GM19193 (cell line): ENCODE measurements around the gene SUN1.

Source experiments
- POLR2A ChIP-seq: IDR thresholded peaks from 4 replicates; pipeline ENCODE4 v1.6.1; 2011; ENCODE audit not compliant: insufficient read depth, insufficient read length; ENCODE audit errors: extremely low read depth

SUN1 gene, protein sequence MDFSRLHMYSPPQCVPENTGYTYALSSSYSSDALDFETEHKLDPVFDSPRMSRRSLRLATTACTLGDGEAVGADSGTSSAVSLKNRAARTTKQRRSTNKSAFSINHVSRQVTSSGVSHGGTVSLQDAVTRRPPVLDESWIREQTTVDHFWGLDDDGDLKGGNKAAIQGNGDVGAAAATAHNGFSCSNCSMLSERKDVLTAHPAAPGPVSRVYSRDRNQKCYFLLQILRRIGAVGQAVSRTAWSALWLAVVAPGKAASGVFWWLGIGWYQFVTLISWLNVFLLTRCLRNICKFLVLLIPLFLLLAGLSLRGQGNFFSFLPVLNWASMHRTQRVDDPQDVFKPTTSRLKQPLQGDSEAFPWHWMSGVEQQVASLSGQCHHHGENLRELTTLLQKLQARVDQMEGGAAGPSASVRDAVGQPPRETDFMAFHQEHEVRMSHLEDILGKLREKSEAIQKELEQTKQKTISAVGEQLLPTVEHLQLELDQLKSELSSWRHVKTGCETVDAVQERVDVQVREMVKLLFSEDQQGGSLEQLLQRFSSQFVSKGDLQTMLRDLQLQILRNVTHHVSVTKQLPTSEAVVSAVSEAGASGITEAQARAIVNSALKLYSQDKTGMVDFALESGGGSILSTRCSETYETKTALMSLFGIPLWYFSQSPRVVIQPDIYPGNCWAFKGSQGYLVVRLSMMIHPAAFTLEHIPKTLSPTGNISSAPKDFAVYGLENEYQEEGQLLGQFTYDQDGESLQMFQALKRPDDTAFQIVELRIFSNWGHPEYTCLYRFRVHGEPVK

DNA sequence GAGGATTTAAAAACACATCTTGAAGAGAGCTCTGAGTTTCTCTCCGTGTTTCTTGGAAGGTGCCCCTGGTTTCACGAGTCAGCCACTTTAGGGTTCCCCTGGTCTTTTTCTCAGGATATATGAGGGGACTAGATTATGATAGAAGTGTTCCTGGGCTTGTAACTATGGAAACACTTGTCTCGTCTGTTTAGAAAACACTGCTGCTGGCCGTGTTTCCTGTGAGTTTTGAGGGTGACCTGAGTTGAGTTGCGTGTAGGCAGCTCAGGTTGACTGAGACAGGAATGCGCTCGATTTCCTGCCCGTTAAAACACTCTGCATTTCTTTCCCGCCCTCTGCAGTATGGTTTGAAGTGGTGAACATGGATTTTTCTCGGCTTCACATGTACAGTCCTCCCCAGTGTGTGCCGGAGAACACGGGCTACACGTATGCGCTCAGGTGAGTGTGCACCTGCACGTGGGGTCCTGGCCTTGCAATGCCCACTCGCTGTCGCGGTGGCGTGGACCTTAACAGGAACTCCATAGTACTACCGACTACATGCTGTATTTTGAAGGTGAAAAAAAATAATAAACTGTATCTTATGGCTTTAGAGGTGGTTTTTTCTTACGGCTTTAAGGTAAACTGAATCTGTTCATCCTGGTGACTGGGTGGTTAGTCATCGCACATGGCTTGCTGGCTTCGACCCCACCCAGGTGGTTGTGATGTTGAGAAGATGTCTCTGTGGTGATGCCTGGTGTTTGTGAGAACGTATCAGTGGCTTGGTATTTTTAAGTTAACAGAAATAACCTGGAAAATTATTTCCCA, at the start of gene SUN1:
Gene SUN1 (plus strand): TSS at position 310 of the 801 bp plus-strand sequence. CDS start 49 bp downstream, at position 359.
- no peak for TF ChIP-seq POLR2A

DNA sequence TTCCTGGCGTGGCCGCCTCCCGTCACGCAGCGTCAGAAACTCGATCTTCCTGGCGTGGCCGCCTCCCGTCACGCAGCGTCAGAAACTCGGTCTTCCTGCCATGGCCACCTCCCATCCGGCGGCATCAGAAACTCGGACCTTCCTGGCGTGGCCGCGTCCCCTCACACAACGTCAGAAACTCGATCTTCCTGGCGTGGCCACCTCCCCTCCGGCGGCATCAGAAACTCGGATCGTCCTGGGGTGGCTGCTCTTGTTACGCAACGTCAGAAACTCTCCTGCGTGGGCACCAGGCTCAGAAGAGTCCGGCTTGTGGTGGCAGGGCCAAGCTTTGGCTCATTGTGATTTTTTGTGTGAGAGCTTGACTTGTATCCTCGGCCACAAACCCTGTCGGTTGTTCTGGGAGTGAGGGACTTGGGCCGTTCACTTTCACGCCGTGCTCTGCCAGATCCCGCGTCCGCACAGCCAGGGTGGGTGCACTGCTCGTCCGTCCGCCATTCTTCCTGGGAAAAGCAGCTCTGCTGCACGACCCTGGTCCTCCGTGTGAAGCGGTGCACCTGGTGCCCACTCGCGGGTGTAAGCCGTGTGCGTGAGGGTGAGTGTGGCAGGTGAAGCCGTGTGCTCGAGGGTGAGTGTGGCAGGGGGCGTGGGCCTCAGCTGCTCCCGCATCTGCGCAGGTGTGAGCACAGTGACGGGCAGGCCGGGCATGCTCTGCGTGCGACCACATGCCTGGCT, 49.4 kb upstream of the SUN1 start:
- no peak for TF ChIP-seq POLR2A

DNA sequence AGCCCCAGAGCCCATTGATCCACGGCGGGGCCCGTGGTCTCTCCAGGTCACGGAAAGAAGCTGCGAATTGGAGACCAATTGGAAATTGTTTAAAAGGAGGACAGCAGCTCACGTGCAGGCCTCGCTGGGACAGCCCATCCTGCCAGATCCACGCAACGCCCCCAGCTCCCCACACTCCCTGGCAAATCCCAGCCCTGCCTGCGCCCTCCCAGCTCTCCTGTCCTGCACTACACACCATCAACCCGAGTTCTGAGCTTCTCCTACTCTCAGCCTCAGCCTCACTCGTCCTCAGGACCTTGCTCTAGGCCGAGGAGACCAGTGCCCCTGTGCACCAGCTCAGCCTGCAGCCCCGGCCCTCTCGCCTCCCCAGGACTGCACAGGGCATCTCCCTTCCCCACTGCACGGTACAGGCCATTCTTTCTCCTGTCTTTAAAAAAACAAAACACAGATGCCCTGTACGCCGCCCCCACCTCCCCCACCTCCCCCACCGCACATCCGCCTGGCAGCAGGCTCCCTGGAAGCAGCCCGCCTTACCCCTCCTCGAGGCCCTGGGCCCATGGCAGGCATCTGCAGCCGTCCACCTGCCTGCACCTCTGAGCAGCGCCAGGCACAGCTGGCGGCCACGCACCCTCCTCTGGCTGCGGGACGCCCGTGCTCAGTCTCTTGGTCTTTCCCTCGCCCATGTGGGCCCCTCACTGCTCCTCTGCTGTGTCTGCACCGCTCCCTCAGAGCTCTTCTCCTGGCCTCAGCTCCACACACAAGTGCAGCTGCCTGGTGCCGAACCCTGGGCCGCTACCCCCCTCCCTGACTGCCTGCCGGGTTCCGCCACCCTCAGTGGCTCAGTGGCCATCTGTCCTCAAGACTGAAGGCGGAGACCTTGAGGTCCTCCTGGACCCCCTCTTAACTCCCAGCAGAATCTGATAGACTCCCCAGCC, 48.5 kb upstream of the SUN1 start:
- no peak for TF ChIP-seq POLR2A

DNA sequence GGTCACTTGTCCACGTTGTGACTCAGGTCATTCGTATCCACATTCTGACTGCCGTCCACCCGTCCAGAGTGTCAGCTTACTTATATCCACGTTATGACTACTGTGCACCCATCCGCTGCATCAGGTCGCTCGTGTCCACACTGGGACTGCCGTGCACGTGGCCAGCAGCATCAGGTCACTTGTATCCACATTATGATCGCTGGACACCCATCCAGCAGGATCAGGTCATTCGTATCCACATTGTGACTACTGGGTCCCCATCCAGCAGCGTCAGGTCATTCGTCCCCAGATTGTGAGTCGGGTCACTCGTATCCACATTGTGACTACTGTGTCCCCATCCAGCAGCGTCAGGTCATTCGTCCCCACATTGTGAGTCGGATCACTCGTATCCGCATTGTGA, 47.3 kb upstream of the SUN1 start:
- TF ChIP-seq POLR2A: no peak

DNA sequence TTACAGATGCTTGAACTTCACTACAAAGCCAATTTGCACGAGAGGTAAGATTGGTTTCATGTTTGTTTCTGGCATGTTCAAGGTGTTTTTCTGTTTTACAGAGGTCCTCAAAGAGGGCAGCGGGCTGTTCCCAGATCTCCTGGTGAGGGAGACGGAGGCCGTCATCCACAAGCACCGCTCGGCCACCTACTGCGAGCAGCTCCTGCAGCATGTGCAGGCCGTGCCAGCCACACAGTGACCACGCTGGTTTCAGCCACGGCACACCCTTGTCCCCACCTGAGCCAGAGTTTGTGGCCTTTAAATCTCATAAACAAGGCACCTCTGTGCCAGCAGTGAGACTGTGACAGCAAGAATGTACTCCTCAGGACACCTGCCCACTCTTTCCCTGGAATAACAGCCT, 46.9 kb upstream of the SUN1 start:
- no peak for TF ChIP-seq POLR2A

DNA sequence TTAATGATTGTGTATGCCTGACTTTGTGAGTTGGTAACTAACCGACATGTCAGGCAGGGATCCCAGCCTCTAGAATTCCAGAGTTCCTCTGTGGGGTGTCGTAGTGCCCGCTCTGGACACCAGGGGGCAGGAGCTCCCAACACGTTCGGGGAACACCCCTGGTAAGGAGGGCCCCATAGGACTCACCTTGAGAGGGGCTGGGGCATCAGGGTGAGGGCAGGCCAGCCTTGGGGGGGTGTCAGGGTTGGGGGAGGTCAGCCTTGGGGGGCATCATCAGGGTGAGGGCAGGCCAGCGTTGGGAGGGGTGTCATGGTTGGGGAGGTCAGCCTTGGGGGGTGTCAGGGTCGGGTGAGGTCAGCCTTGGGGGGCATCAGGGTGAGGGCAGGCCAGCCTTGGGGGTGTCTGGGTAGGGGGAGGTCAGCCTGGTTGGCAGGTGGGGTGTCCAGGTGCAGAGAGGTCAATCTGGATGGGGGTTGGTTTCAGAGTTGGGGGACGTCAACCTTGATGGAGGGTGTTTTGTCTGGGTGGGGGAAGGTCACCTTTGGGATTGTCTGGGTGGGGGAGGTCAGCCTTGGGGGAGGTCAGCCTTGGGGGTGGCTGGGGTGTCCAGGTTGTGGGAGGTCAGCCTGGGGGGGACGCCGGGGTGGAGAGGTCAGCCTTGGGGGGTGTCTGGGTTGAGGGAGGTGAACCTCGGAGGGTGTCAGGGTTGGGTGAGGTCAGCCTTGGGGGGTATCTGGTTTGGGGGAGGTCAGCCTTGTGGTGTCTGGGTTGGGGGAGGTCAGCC, 45.6 kb upstream of the SUN1 start:
- TF ChIP-seq POLR2A: no peak

DNA sequence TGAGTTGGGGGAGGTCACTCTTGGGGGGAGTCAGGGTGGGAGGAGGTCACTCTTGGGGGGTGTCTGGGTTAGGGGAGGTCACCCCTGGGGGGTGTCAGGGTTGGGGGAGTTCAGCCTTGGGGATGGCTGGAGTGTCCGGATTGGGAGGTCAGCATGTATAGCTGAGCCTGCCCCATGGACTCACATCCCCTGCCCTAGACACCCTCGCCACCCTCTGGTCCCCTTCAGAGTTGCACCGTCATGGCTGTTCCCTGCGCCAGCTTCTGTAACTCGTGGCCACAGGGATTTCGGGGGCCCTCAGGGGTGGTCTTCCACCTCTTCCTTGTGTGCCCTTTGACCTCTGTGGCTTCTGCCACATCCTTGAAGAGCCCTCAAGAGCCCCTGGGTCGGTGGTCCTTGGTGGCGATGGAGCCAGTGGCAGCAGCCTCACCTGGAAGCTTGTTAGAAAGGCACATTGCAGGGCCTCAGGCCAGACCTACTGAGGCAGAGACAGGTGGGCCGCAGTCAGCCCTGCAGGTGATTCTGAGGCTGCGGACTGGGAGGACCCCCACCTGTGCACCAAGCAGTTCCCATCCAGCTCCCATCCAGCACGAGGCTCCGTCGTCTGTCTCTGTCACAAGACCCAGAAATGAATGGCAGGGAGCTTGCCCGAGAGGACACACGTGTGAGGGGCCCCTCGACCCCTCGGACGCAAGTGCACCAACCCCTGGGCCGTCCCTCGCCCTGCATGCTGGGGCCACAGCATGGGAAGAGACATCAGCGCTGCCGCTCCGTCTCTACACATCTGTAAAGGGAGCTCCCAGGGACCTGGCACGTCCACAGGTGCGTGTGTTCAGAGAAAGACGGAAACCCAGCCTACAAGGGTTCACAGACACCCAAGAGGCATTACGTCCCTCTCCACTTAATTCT, 44.7 kb upstream of the SUN1 start:
- TF ChIP-seq POLR2A: no peak

DNA sequence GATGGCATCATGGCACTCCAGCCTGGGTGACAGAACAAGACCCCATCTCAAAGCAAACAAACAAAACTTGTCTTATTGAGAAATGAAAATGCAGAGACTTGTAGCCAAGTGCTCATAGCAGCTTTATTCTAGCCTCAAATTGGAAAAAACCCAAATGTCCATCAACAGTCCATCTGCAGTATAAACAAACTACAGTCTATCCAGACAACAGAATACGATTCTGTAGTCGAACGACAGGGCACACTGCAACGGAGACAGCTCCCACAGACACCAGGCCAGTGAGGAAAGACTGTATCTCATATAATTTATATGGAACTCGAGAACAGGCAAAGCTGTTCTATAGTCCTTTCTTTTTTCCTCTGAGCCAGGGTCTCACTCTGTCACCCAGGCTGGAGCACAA, 40.8 kb upstream of the SUN1 start:
- no peak for TF ChIP-seq POLR2A

DNA sequence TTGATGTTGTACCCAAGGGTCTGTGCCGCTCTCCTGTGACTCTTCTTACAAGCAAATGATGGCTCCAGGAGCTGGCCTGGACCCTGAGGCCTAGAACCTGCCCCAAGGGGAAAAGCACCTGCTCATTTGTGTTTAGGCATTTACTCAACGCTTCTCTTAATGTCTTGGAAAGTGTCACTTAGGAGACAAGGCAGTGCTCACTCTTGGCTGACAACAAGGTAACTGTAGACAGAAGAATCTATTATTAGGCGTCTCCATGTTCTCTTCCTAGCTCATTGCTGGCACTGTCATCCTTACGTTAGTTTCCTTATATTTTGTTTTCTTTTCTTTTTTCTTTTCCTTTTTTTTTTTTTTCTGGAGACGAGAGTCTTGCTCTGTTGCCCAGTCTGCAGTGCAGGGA, 38.1 kb upstream of the SUN1 start:
- no peak for TF ChIP-seq POLR2A

DNA sequence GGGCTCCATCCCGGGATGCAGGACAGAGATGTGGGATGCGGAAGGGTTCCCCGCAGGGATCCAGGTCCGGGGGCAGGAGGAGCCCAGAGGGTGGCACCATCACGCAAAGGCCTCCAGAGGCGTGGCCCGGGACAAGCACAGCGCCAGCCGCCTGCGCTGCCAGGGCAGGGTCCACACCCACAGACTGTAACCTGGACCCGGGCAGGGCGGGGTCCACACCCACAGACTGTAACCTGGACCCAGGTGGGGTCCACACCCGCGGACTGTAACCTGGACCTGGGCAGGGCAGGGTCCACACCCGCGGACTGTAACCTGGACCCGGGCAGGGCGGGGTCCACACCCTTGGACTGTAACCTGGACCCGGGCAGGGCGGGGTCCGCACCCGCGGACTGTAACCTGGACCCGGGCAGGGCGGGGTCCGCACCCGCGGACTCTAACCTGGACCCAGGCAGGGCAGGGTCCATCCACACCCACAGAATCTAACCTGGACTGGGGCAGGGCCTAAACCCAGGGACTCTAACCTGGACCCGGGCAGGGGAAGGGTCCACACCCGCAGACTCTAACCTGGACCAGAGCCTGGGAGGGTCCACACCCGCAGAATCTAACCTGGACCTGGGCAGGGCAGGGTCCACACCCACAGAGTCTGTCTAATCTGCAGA, 37.5 kb upstream of the SUN1 start:
- TF ChIP-seq POLR2A: no peak

DNA sequence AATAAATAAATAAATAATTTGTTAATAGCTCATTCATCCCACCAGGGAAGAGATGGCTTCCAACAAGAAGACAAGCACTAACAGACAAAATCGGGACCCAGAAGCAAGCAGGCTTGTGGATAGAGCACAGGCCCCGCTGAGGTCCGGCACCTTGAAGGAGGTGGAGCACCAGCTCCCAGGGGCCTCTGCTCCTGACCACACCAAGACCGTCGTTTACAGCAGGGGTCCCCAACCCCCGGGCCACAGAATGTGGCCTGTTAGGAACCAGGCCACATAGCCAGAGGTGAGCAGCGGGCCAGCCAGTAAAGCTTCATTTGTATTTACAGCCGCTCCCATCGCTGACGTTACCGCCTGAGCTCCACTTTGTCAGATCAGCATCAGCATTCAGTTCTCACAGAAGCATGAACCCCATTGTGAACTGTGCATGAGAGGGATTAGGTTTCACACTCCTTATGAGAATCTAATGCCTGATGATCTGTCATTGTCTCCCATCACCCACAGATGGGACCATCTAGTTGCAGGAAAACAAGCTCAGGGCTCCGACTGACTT, 33.3 kb upstream of the SUN1 start:
- TF ChIP-seq POLR2A: no peak

DNA sequence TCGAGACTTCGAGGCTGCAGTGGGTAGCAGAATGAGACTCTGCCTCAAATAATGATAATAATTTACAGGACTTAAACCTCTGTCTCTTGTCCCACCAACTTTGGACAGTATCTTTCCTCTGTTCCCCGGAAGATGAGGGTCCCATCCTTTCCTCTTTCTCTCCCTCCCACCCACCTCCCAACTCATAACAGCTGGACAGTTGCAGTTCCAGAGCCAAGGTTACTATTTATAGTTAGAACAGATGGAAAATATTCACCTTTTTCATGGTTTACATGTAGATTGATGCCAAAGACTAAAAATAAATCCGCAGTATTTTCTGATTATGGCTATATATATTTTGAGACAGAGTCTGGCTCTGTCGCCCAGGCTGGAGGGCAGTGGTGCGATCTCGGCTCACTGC, 31.6 kb upstream of the SUN1 start:
- no peak for TF ChIP-seq POLR2A
